Caco-2 (cell line): Measurements from ENCODE around the gene LRP8. TPM values are rescaled to one million over a fixed set of nuclear protein-coding genes. Genes with fewer than 3 reads are reported as not detected.

Source experiments
- BruUV-seq: library from RNA; stranded (reverse); fragments of 400-500 nt; replicated peaks from 2 replicates; lab custom pipeline; 2021; lab: Mats Ljungman, UMichigan
- CTCF ChIA-PET: fragments of 300-600 bp; sonication (Branson Sonifier 250); formaldehyde crosslinking; loops from one replicate; lab custom pipeline; 2022; ENCODE audit warnings: antibody characterized with exemption; lab: Charles Lee
- POLR2A ChIA-PET: fragments of 300-600 bp; sonication (Branson Sonifier 250); formaldehyde crosslinking; loops from one replicate; lab custom pipeline; 2022; ENCODE audit warnings: antibody characterized with exemption; lab: Charles Lee
- DNase-seq, 2 experiments: peaks; one replicate each; pipeline versions ENCODE4 v3.0.0 to v3.0.0-alpha.2; 2020 to 2022
- H3K27me3 ChIP-seq: replicated peaks from 2 replicates; pipeline ENCODE4 v1.6.0; 2011; ENCODE audit warnings: low read length; ENCODE audit not compliant: control insufficient read depth, insufficient read depth
- H3K36me3 ChIP-seq: 2 replicates; pipeline ENCODE4 v1.5.1; 2011; ENCODE audit warnings: low read length; ENCODE audit not compliant: control insufficient read depth, insufficient read depth
- H3K4me1 ChIP-seq: fragments of 250-450 bp; sonication (Bioruptor Pico); 2 replicates; pipeline ENCODE4 v1.5.1; 2020; ENCODE audit warnings: mild to moderate bottlenecking
- H3K4me3 ChIP-seq: 2 replicates; pipeline ENCODE4 v1.5.1; 2011; ENCODE audit warnings: low read depth, mild to moderate bottlenecking, control low read depth, low read length
- H3K9me3 ChIP-seq: fragments of 250-450 bp; sonication (Bioruptor Pico); 2 replicates; pipeline ENCODE4 v1.5.1; 2020; ENCODE audit warnings: mild to moderate bottlenecking, moderate library complexity
- H3K27ac Mint-ChIP-seq: one replicate; pipeline ENCODE4 v1.8.0; 2022; ENCODE audit warnings: mixed read lengths; ENCODE audit not compliant: unreplicated experiment
- H3K27me3 Mint-ChIP-seq: one replicate; pipeline ENCODE4 v1.8.0; 2022; ENCODE audit warnings: mixed read lengths; ENCODE audit not compliant: insufficient read depth, unreplicated experiment
- H3K36me3 Mint-ChIP-seq: one replicate; pipeline ENCODE4 v1.8.0; 2022; ENCODE audit warnings: mild to moderate bottlenecking, mixed read lengths; ENCODE audit not compliant: insufficient read depth, unreplicated experiment
- H3K4me1 Mint-ChIP-seq: one replicate; pipeline ENCODE4 v1.8.0; 2022; ENCODE audit warnings: low read depth, mixed read lengths; ENCODE audit not compliant: unreplicated experiment
- H3K4me3 Mint-ChIP-seq: one replicate; pipeline ENCODE4 v1.8.0; 2022; ENCODE audit warnings: mild to moderate bottlenecking, moderate library complexity, mixed read lengths; ENCODE audit not compliant: unreplicated experiment
- H3K9me3 Mint-ChIP-seq: one replicate; pipeline ENCODE4 v1.8.0; 2022; ENCODE audit warnings: mixed read lengths; ENCODE audit not compliant: unreplicated experiment
- CTCF ChIP-seq, 2 experiments: fragments of 200-600 bp in 1 of 2; IDR thresholded peaks; 1 replicate in 1 of 2; 2 replicates in 1 of 2; pipeline versions ENCODE4 v1.5.1 to v1.8.0; 2011 to 2022; ENCODE audit warnings: antibody characterized with exemption in 1 of 2, control low read depth in 1 of 2, inconsistent platforms in 1 of 2, low read depth in 1 of 2, low read length in 1 of 2, mild to moderate bottlenecking in 1 of 2, moderate library complexity in 1 of 2; ENCODE audit not compliant: insufficient read depth in 1 of 2, severe bottlenecking in 1 of 2, unreplicated experiment in 1 of 2
- intact Hi-C: fragments of 100-400 bp; cut with micrococcal nuclease; formaldehyde crosslinking; loops from one replicate; pipeline ENCODE4 v1.10.0; 2022; ENCODE audit not compliant: unreplicated experiment
- total RNA-seq: library from RNA; stranded (reverse); gene quantifications from 2 replicates; pipeline ENCODE4 v1.2.3, GENCODE V29; 2022

Gene LRP8
- total RNA-seq, 1 experiment from 2014 or later = 11.8 TPM

GRCh38 chr1:53348486-53349368 lies 20.9 kb upstream of the LRP8 start:
- Histone ChIP-seq H3K4me1 (peaks cover 8% of the 10 kb centered on the region), H3K36me3 (no peaks in the 10 kb centered on the region), H3K4me3 (no peak overlapping the region), H3K27me3 (no peaks in the 10 kb centered on the region), H3K9me3 (no peaks in the 10 kb centered on the region)
- peaks cover 3% of the 10 kb centered on the region for H3K36me3 Mint-ChIP-seq
- ChIA-PET POLR2A (no interaction called here), CTCF (no interaction called here)
- no TSS peak for BruUV-seq
- no peak for DNase-seq
- H3K4me1 Mint-ChIP-seq = peaks cover 12% of the 10 kb centered on the region
- intact Hi-C loops = no loop called here
- no peaks in the 10 kb centered on the region for H3K27me3 Mint-ChIP-seq
- no peak for TF ChIP-seq CTCF (IDR thresholded peaks at IDR 0.05; ENCODE audit: insufficient read depth in 1 of 2, low read depth in 1 of 2, low read length in 1 of 2, severe bottlenecking in 1 of 2, unreplicated experiment in 1 of 2)
- H3K4me3 Mint-ChIP-seq = no peak overlapping the region
- no peak overlapping the region for H3K27ac Mint-ChIP-seq
- no peaks in the 10 kb centered on the region for H3K9me3 Mint-ChIP-seq

- Histone ChIP-seq H3K4me1 (peaks cover 17% of the 10 kb centered on the region), H3K4me3 (no peak overlapping the region), H3K36me3 (no peaks in the 10 kb centered on the region), H3K9me3 (no peaks in the 10 kb centered on the region), H3K27me3 (no peaks in the 10 kb centered on the region)
- TF ChIP-seq CTCF (IDR thresholded peaks at IDR 0.05; ENCODE audit: insufficient read depth in 1 of 2, low read depth in 1 of 2, low read length in 1 of 2, severe bottlenecking in 1 of 2, unreplicated experiment in 1 of 2) = no peak
- no peak for DNase-seq
- ChIA-PET POLR2A (no interaction called here), CTCF (no interaction called here)
- BruUV-seq = no TSS peak
- Mint-ChIP-seq H3K27ac (no peak overlapping the region), H3K4me3 (no peak overlapping the region), H3K36me3 (no peaks in the 10 kb centered on the region), H3K4me1 (peaks cover 22% of the 10 kb centered on the region), H3K9me3 (no peaks in the 10 kb centered on the region), H3K27me3 (no peaks in the 10 kb centered on the region)
- intact Hi-C loops = no loop called here
These were observed 18.9 kb upstream of the LRP8 start for GRCh38 chr1:53346814-53347176.

GRCh38 chr1:53345996-53346813 lies 18.3 kb upstream of the LRP8 start:
- Mint-ChIP-seq H3K4me3 (no peak overlapping the region), H3K27ac (no peak overlapping the region), H3K27me3 (no peaks in the 10 kb centered on the region), H3K4me1 (peaks cover 22% of the 10 kb centered on the region), H3K36me3 (no peaks in the 10 kb centered on the region), H3K9me3 (no peaks in the 10 kb centered on the region)
- Histone ChIP-seq H3K27me3 (no peaks in the 10 kb centered on the region), H3K4me3 (no peak overlapping the region), H3K36me3 (no peaks in the 10 kb centered on the region), H3K4me1 (peaks cover 17% of the 10 kb centered on the region), H3K9me3 (no peaks in the 10 kb centered on the region)
- DNase-seq = no peak
- intact Hi-C loops = no loop called here
- no peak for TF ChIP-seq CTCF (IDR thresholded peaks at IDR 0.05; ENCODE audit: insufficient read depth in 1 of 2, low read depth in 1 of 2, low read length in 1 of 2, severe bottlenecking in 1 of 2, unreplicated experiment in 1 of 2)
- ChIA-PET POLR2A (no interaction called here), CTCF (no interaction called here)
- no TSS peak for BruUV-seq
